IPS-NIHi7 (cell line): Measurements from ENCODE around the gene OR10AD1.
"Not testable (repeated sequence)": the region's sequence is repeated elsewhere in the genome, so short reads cannot be mapped to it uniquely, and the experiment has no call there.

Experiments used
- DNase-seq: peaks from one replicate; pipeline ENCODE4 v3.0.0; 2012; ENCODE audit warnings: mixed read lengths; ENCODE audit errors: extremely low spot score

Gene OR10AD1

GRCh38 chr12:48160807-48161206, 42.3 kb downstream of the OR10AD1 start:
- no peak for DNase-seq

GRCh38 chr12:48160046-48160445, 43.0 kb downstream of the OR10AD1 start:
- no peak for DNase-seq

- DNase-seq: no peak
Measured at GRCh38 chr12:48157889-48158370, 45.2 kb downstream of the OR10AD1 start.

- DNase-seq: peak; percentile 99
Measured at GRCh38 chr12:48157018-48157888, 45.8 kb downstream of the OR10AD1 start, which contains the start of gene ASB8. Gene ASB8, minus strand, starts transcription at chr12:48157515. Its CDS starts 4,019 bp downstream, at chr12:48153496.

GRCh38 chr12:48156652-48157017, 46.5 kb downstream of the OR10AD1 start:
- peak; percentile 14 for DNase-seq

GRCh38 chr12:48155786-48156185, 47.3 kb downstream of the OR10AD1 start:
- DNase-seq: not testable (repeated sequence)
